Neural crest cell (in vitro differentiated cells): ENCODE data around the gene IP6K3. TPM values are rescaled to one million over a fixed set of nuclear protein-coding genes. Genes with fewer than 3 reads are reported as not detected.

Experiments
- DNase-seq: peaks from one replicate; pipeline ENCODE4 v3.0.0; 2021; ENCODE audit warnings: low read depth, mixed read lengths, low spot score
- H3K27ac Mint-ChIP-seq: one replicate; pipeline ENCODE4 v1.8.0; 2021; ENCODE audit warnings: mild to moderate bottlenecking, mixed read lengths; ENCODE audit not compliant: unreplicated experiment
- H3K27me3 Mint-ChIP-seq: 2 replicates; pipeline ENCODE4 v1.8.0; 2021; ENCODE audit warnings: low read depth, mild to moderate bottlenecking, mixed read lengths
- H3K36me3 Mint-ChIP-seq: 2 replicates; pipeline ENCODE4 v1.8.0; 2021; ENCODE audit warnings: low read depth, mild to moderate bottlenecking, mixed read lengths
- H3K4me1 Mint-ChIP-seq: 2 replicates; pipeline ENCODE4 v1.8.0; 2021; ENCODE audit warnings: mixed read lengths
- H3K4me3 Mint-ChIP-seq: one replicate; pipeline ENCODE4 v1.8.0; 2021; ENCODE audit warnings: mild to moderate bottlenecking, mixed read lengths
- H3K9me3 Mint-ChIP-seq: 2 replicates; pipeline ENCODE4 v1.8.0; 2021; ENCODE audit warnings: mixed read lengths
- CTCF ChIP-seq: fragments of 200-600 bp; sonication (generic); conservative IDR thresholded peaks from 2 replicates; pipeline ENCODE4 v1.5.0; 2021; ENCODE audit warnings: antibody characterized with exemption, mild to moderate bottlenecking
- total RNA-seq: library from RNA; stranded (reverse); gene quantifications from 2 replicates; pipeline ENCODE4 v1.2.1, GENCODE V29; 2021

IP6K3 gene
- total RNA-seq, 1 donor from 2014 or later, result 0.72 TPM

GRCh38 chr6:33697845-33698244 is 48.9 kb downstream of the IP6K3 start:
- DNase-seq, result no peak
- Mint-ChIP-seq H3K4me3 (no peak overlapping the region), H3K27ac (no peak overlapping the region), H3K4me1 (peaks cover 32% of the 10 kb centered on the region), H3K36me3 (peaks cover under 1% of the 10 kb centered on the region), H3K27me3 (no peaks in the 10 kb centered on the region), H3K9me3 (no peaks in the 10 kb centered on the region)
- TF ChIP-seq CTCF, result no peak

GRCh38 chr6:33696548-33697518 is 49.9 kb downstream of the IP6K3 start:
- Mint-ChIP-seq H3K27ac (no peak overlapping the region), H3K4me3 (no peak overlapping the region), H3K4me1 (peaks cover 30% of the 10 kb centered on the region), H3K36me3 (peaks cover 5% of the 10 kb centered on the region), H3K27me3 (no peaks in the 10 kb centered on the region), H3K9me3 (no peaks in the 10 kb centered on the region)
- TF ChIP-seq CTCF, result no peak
- DNase-seq, result no peak

GRCh38 chr6:33696076-33696475 is 50.6 kb downstream of the IP6K3 start:
- peaks cover 27% of the 10 kb centered on the region for H3K4me1 Mint-ChIP-seq
- no peak overlapping the region for H3K27ac Mint-ChIP-seq
- no peaks in the 10 kb centered on the region for H3K9me3 Mint-ChIP-seq
- TF ChIP-seq CTCF, result no peak
- H3K36me3 Mint-ChIP-seq, result peaks cover 5% of the 10 kb centered on the region
- H3K4me3 Mint-ChIP-seq, result no peak overlapping the region
- no peaks in the 10 kb centered on the region for H3K27me3 Mint-ChIP-seq
- DNase-seq, result no peak

- H3K27ac Mint-ChIP-seq, result no peak overlapping the region
- no peak overlapping the region for H3K4me3 Mint-ChIP-seq
- DNase-seq, result no peak
- H3K4me1 Mint-ChIP-seq, result peaks cover 26% of the 10 kb centered on the region
- no peak for TF ChIP-seq CTCF
- no peaks in the 10 kb centered on the region for H3K9me3 Mint-ChIP-seq
- peaks cover 5% of the 10 kb centered on the region for H3K36me3 Mint-ChIP-seq
- no peaks in the 10 kb centered on the region for H3K27me3 Mint-ChIP-seq
These were observed 51.2 kb downstream of the IP6K3 start for GRCh38 chr6:33695451-33695887.

- H3K36me3 Mint-ChIP-seq, result peaks cover 5% of the 10 kb centered on the region
- no peaks in the 10 kb centered on the region for H3K27me3 Mint-ChIP-seq
- no peaks in the 10 kb centered on the region for H3K9me3 Mint-ChIP-seq
- TF ChIP-seq CTCF, result no peak
- no peak overlapping the region for H3K4me3 Mint-ChIP-seq
- no peak overlapping the region for H3K27ac Mint-ChIP-seq
- peaks cover 22% of the 10 kb centered on the region for H3K4me1 Mint-ChIP-seq
- DNase-seq, result no peak
These were observed 51.7 kb downstream of the IP6K3 start for GRCh38 chr6:33694977-33695376.
